ENCODE measurements around the gene ICOS.
A peak's percentile ranks its signal among the peaks of the same experiment; 100 is the strongest.
"Not testable (repeated sequence)": the region's sequence is repeated elsewhere in the genome, so short reads cannot be mapped to it uniquely, and the experiment has no call there.

ICOS gene

GRCh38 chr2:203918264-203918663 lies 18.3 kb upstream of the ICOS start:
- DNase-seq (ENCODE audit: low spot score) = no peak

GRCh38 chr2:203918839-203919238 lies 17.7 kb upstream of the ICOS start:
- DNase-seq (ENCODE audit: low spot score) = no peak

- no peak for DNase-seq (ENCODE audit: low spot score)
These were observed 10.9 kb upstream of the ICOS start for GRCh38 chr2:203925512-203926158.

GRCh38 chr2:203928849-203929248 lies 7.7 kb upstream of the ICOS start:
- DNase-seq (ENCODE audit: low spot score) = peak; percentile 10

- not testable (repeated sequence) for DNase-seq (ENCODE audit: low spot score)
These were observed 5.3 kb upstream of the ICOS start for GRCh38 chr2:203931262-203931661.

- DNase-seq (ENCODE audit: low spot score) = no peak
These were observed 2.5 kb upstream of the ICOS start for GRCh38 chr2:203934041-203934492.

GRCh38 chr2:203934711-203935438 lies 1.7 kb upstream of the ICOS start:
- no peak for DNase-seq (ENCODE audit: low spot score)

- DNase-seq (ENCODE audit: low spot score) = no peak
These were observed 995 bp upstream of the ICOS start for GRCh38 chr2:203935568-203935967.

- no peak for DNase-seq (ENCODE audit: low spot score)
These were observed 386 bp downstream of the ICOS start for GRCh38 chr2:203936949-203937348.

- DNase-seq (ENCODE audit: low spot score) = no peak
These were observed 1.2 kb downstream of the ICOS start for GRCh38 chr2:203937788-203938187.

GRCh38 chr2:203940039-203940438 lies 3.5 kb downstream of the ICOS start:
- DNase-seq (ENCODE audit: low spot score) = no peak

GRCh38 chr2:203943493-203944382 lies 7.2 kb downstream of the ICOS start:
- DNase-seq (ENCODE audit: low spot score) = not testable (repeated sequence)

- DNase-seq (ENCODE audit: low spot score) = no peak
These were observed 12.2 kb downstream of the ICOS start for GRCh38 chr2:203948733-203949132.

GRCh38 chr2:203949228-203949627 lies 12.7 kb downstream of the ICOS start:
- no peak for DNase-seq (ENCODE audit: low spot score)

- DNase-seq (ENCODE audit: low spot score) = no peak
These were observed 14.9 kb downstream of the ICOS start for GRCh38 chr2:203951366-203951902.

GRCh38 chr2:203959265-203959664 lies 22.7 kb downstream of the ICOS start:
- DNase-seq (ENCODE audit: low spot score) = no peak

GRCh38 chr2:203959672-203960071 lies 23.1 kb downstream of the ICOS start:
- DNase-seq (ENCODE audit: low spot score) = no peak

GRCh38 chr2:203960811-203961210 lies 24.2 kb downstream of the ICOS start:
- no peak for DNase-seq (ENCODE audit: low spot score)

GRCh38 chr2:203965190-203965589 lies 28.6 kb downstream of the ICOS start:
- not testable (repeated sequence) for DNase-seq (ENCODE audit: low spot score)

GRCh38 chr2:203971251-203971650 lies 34.7 kb downstream of the ICOS start:
- DNase-seq (ENCODE audit: low spot score) = no peak

GRCh38 chr2:203972066-203972465 lies 35.5 kb downstream of the ICOS start:
- DNase-seq (ENCODE audit: low spot score) = no peak

- no peak for DNase-seq (ENCODE audit: low spot score)
These were observed 36.4 kb downstream of the ICOS start for GRCh38 chr2:203973000-203973399.
